SH-SY5Y (cell line): ENCODE measurements around the gene CDH11.

ENCODE experiments used
- GATA2 ChIP-seq: IDR thresholded peaks from 2 replicates; pipeline ENCODE4 v1.6.1; 2011; ENCODE audit warnings: mild to moderate bottlenecking, low read depth, low read length
- GATA3 ChIP-seq: IDR thresholded peaks from 2 replicates; pipeline ENCODE4 v1.6.1; 2011; ENCODE audit warnings: low read depth, mild to moderate bottlenecking, low read length, moderate library complexity

DNA sequence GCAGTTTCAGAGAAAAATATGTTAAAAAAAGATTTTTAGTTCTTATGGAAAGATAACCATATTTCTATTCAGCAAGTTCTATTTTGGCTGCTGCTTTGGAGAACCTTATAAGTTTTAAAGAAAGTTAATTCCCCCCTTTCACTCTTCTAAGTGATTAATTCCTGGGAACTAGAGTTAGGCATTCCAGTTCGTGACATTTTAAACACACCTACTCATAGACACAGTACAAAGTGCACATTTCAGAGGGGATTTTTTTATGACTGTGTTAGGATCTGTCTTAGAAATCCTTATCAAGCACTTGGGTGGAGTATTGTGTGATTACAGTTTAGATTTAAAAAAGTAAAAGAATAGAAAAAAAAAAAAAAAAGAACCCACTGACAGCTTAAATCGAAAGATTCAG is 3.5 kb upstream of the CDH11 start:
- TF ChIP-seq GATA3 (no peak), GATA2 (no peak)
